ENCODE measurements around the gene IKBKG.
A peak's percentile ranks its signal among the peaks of the same experiment; 100 is the strongest.
"Not testable (repeated sequence)": the region's sequence is repeated elsewhere in the genome, so short reads cannot be mapped to it uniquely, and the experiment has no call there.

The IKBKG gene

GRCh38 chrX:154547245-154548027 is at the start of gene IKBKG:
TSS of gene IKBKG (plus strand) at chrX:154547620. CDS start at chrX:154552003, 4,383 bp downstream.
- DNase-seq = peak; percentile 91

- DNase-seq = not testable (repeated sequence)
Observed at GRCh38 chrX:154501423-154501822, 46.0 kb upstream of the IKBKG start.

- no peak for DNase-seq
Observed at GRCh38 chrX:154502098-154502497, 45.3 kb upstream of the IKBKG start.

- no peak for DNase-seq
Observed at GRCh38 chrX:154502989-154503388, 44.4 kb upstream of the IKBKG start.

GRCh38 chrX:154505734-154506133 is 41.7 kb upstream of the IKBKG start:
- no peak for DNase-seq

GRCh38 chrX:154506483-154507332 is 40.7 kb upstream of the IKBKG start:
- DNase-seq = no peak

- no peak for DNase-seq
Observed at GRCh38 chrX:154507673-154508383, 39.6 kb upstream of the IKBKG start.

- DNase-seq = no peak
Observed at GRCh38 chrX:154508384-154508745, 39.1 kb upstream of the IKBKG start.

GRCh38 chrX:154509455-154509854 is 38.0 kb upstream of the IKBKG start:
- no peak for DNase-seq

- DNase-seq = no peak
Observed at GRCh38 chrX:154511761-154512160, 35.7 kb upstream of the IKBKG start.

- DNase-seq = no peak
Observed at GRCh38 chrX:154512879-154513553, 34.4 kb upstream of the IKBKG start.

- no peak for DNase-seq
Observed at GRCh38 chrX:154513716-154514115, 33.7 kb upstream of the IKBKG start.

GRCh38 chrX:154515090-154515965 is 32.1 kb upstream of the IKBKG start:
- peak; percentile 34 to 44 for DNase-seq

GRCh38 chrX:154515966-154516655 is 31.3 kb upstream of the IKBKG start, which contains the start of gene FAM3A:
TSS of gene FAM3A (minus strand) at chrX:154516232. CDS start at chrX:154515772, 460 bp downstream.
- DNase-seq = peak; percentile 94

- DNase-seq = peak in 1 of 2 donors; percentile 31
Observed at GRCh38 chrX:154516656-154517100, 30.7 kb upstream of the IKBKG start.

GRCh38 chrX:154517101-154517781 is 30.2 kb upstream of the IKBKG start:
- no peak for DNase-seq

- DNase-seq = no peak
Observed at GRCh38 chrX:154519389-154519788, 28.0 kb upstream of the IKBKG start.

- no peak for DNase-seq
Observed at GRCh38 chrX:154525606-154526490, 21.6 kb upstream of the IKBKG start.
